GM12891 (cell line): ENCODE data around the gene MTA2.

ENCODE experiments used
- PAX5 ChIP-seq: IDR thresholded peaks from 2 replicates; pipeline ENCODE4 v1.6.1; 2011; ENCODE audit warnings: low read length, moderate library complexity, mild to moderate bottlenecking; ENCODE audit not compliant: insufficient read depth, severe bottlenecking
- POLR2A ChIP-seq: IDR thresholded peaks from 2 replicates; pipeline ENCODE4 v1.6.1; 2011; ENCODE audit warnings: low read depth, low read length, control low read depth
- POLR2AphosphoS5 ChIP-seq: IDR thresholded peaks from 2 replicates; pipeline ENCODE4 v1.6.1; 2011; ENCODE audit warnings: low read depth, low read length, control low read depth
- POU2F2 ChIP-seq: IDR thresholded peaks from 2 replicates; pipeline ENCODE4 v1.6.1; 2011; ENCODE audit warnings: low read depth, mild to moderate bottlenecking, control low read depth, low read length, moderate library complexity
- SPI1 ChIP-seq: IDR thresholded peaks from 2 replicates; pipeline ENCODE4 v1.6.1; 2011; ENCODE audit warnings: low read depth, low read length, control low read depth
- TAF1 ChIP-seq: IDR thresholded peaks from 2 replicates; pipeline ENCODE4 v1.6.1; 2011; ENCODE audit warnings: low read depth, low read length, control low read depth

- TF ChIP-seq POLR2A (peak; percentile 46; the same call in 1 of the 2 replicates), SPI1 (no peak), POLR2AphosphoS5 (no peak; the same call in 1 of the 2 replicates), TAF1 (no peak), POU2F2 (no peak), PAX5 (no peak)
These were observed 45.9 kb upstream of the MTA2 start for GRCh38 chr11:62647609-62648005.
